ENCODE measurements around the gene NOS2.

The NOS2 gene

DNA sequence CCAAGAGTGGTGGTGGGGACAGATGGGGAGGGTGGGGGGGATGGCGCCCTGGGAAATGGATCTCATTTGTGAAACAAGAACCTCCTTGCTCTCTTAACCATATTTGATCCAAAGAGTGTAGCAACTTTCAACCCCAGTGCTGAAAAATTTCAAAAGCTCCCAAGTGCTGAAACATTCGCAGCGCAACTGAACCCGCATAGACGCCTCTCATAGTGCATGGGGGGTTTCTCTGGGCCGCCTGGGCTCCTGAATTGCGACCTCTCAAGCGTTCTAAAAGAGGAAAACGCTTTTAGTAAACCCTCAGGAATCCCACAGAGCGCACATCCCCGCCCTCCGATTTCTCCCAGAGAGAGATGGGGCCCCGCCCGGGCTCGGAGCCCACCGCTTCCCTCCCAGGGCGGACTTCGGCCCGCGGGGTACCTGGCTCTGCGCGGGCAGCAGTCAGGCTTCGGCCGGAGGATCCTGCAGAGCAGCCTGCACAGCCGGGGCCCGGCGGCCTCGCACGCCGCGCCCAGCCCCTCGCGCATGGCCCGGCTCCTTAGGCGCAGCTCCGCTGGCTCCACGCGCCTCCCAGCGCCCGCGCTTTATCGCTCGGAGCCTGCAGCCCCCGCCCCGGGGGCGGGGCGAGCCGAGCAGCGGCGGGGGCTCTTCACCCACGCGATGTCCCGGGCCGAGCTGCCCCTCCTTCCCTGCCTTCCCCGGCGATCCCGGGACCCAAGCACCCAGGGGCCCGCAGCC lies 7.0 kb downstream of the NOS2 start:
- Histone ChIP-seq H2AFZ (ENCODE audit: low read depth, low read length, severe bottlenecking) (no peak overlapping the region), H3K79me2 (ENCODE audit: insufficient read depth, low read length) (no peaks in the 10 kb centered on the region), H3K4me3 (ENCODE audit: insufficient read depth, low read length, poor library complexity, severe bottlenecking) (no peak overlapping the region), H3K27ac (ENCODE audit: low read depth, low read length) (no peak overlapping the region), H3K9me2 (replicated peaks; ENCODE audit: insufficient read depth, low read length) (no peaks in the 10 kb centered on the region), H4K20me1 (ENCODE audit: low read depth, low read length) (no peaks in the 10 kb centered on the region), H3F3A (ENCODE audit: insufficient read depth) (no peaks in the 10 kb centered on the region), H3K9me3 (ENCODE audit: insufficient read depth, low read length) (no peaks in the 10 kb centered on the region), H3K27me3 (ENCODE audit: low read length) (no peaks in the 10 kb centered on the region), H3K36me3 (ENCODE audit: low read length) (no peaks in the 10 kb centered on the region), H3K9ac (ENCODE audit: low read length) (no peak overlapping the region), H3K4me2 (ENCODE audit: low read depth, low read length, poor library complexity, severe bottlenecking) (no peak overlapping the region)
- TF ChIP-seq CTCF (IDR thresholded peaks at IDR 0.05; ENCODE audit: insufficient read depth, low read length, poor library complexity, severe bottlenecking): no peak
- TF ChIP-seq EZH2phosphoT487 (conservative IDR thresholded peaks at IDR 0.05; ENCODE audit: low read length): no peak

DNA sequence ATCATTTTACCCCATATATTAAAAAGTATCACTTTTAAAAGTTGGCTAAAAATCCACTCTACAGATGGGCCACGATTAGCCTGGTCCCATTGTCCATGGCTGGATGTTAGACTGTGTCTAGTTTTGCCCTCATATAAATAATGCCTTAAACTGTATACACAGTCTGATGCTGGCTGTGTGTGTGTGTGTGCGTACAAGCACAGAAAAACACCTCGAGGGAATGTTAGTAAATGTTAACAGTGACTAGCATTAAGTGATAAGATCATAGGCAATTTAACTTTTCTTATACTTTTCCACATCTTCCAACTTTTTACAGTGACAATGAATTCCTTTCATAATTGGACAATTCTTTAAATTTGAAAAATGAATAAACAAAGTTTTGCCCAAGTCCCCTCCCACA lies 8.2 kb downstream of the NOS2 start:
- no peaks in the 10 kb centered on the region for H3K79me2 ChIP-seq (ENCODE audit: insufficient read depth, low read length)

DNA sequence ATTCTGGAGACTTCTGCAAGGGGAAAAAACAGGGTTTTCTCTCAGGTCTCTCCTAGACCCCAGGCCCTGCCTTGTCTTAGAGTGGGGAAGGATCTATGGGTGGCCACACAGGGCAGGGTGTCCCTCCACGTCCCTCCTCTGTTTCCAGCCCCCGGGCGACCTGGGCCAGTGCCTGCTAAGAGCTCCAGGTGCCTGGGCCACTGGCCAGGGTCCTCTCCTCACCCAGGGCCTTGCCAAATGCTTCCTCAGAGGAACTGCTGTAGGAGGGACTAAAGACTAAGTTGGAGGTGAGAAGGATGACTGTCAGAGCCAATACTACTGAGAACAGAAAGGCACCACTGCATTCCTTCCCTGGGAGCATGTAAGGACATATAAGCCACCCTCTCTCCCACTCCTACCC lies 11.4 kb downstream of the NOS2 start:
- TF ChIP-seq EZH2phosphoT487 (conservative IDR thresholded peaks at IDR 0.05; ENCODE audit: low read length) (no peak), CTCF (IDR thresholded peaks at IDR 0.05; ENCODE audit: insufficient read depth, low read length, poor library complexity, severe bottlenecking) (no peak)
- Histone ChIP-seq H3K9me3 (ENCODE audit: insufficient read depth, low read length) (no peaks in the 10 kb centered on the region), H3K4me2 (ENCODE audit: low read depth, low read length, poor library complexity, severe bottlenecking) (no peak overlapping the region), H3K27me3 (ENCODE audit: low read length) (no peaks in the 10 kb centered on the region), H2AFZ (ENCODE audit: low read depth, low read length, severe bottlenecking) (no peak overlapping the region), H3K36me3 (ENCODE audit: low read length) (no peaks in the 10 kb centered on the region), H3K4me3 (ENCODE audit: insufficient read depth, low read length, poor library complexity, severe bottlenecking) (no peak overlapping the region), H4K20me1 (ENCODE audit: low read depth, low read length) (no peaks in the 10 kb centered on the region), H3K79me2 (ENCODE audit: insufficient read depth, low read length) (no peaks in the 10 kb centered on the region), H3F3A (ENCODE audit: insufficient read depth) (no peaks in the 10 kb centered on the region), H3K9ac (ENCODE audit: low read length) (no peak overlapping the region), H3K27ac (ENCODE audit: low read depth, low read length) (no peak overlapping the region), H3K9me2 (replicated peaks; ENCODE audit: insufficient read depth, low read length) (no peaks in the 10 kb centered on the region)

More for the DNA sequence above, 8.2 kb downstream of the NOS2 start:
- Histone ChIP-seq H3K27me3 (ENCODE audit: low read length) (no peaks in the 10 kb centered on the region), H3K36me3 (ENCODE audit: low read length) (no peaks in the 10 kb centered on the region), H3K27ac (ENCODE audit: low read depth, low read length) (no peak overlapping the region), H4K20me1 (ENCODE audit: low read depth, low read length) (no peaks in the 10 kb centered on the region), H3K4me2 (ENCODE audit: low read depth, low read length, poor library complexity, severe bottlenecking) (no peak overlapping the region), H3K9ac (ENCODE audit: low read length) (no peak overlapping the region), H3K4me3 (ENCODE audit: insufficient read depth, low read length, poor library complexity, severe bottlenecking) (no peak overlapping the region), H3K9me2 (replicated peaks; ENCODE audit: insufficient read depth, low read length) (no peaks in the 10 kb centered on the region), H3K9me3 (ENCODE audit: insufficient read depth, low read length) (no peaks in the 10 kb centered on the region), H3F3A (ENCODE audit: insufficient read depth) (no peaks in the 10 kb centered on the region), H2AFZ (ENCODE audit: low read depth, low read length, severe bottlenecking) (no peak overlapping the region)
- TF ChIP-seq CTCF (IDR thresholded peaks at IDR 0.05; ENCODE audit: insufficient read depth, low read length, poor library complexity, severe bottlenecking): no peak
- no peak for TF ChIP-seq EZH2phosphoT487 (conservative IDR thresholded peaks at IDR 0.05; ENCODE audit: low read length)

Measured in SU-DHL-6 (cell line).